GM12878 (cell line): ENCODE results near the gene HCN3. TPM values are rescaled to one million over a fixed set of nuclear protein-coding genes. Genes with fewer than 3 reads are reported as not detected.

Experiments used
- ATAC-seq: fragments of 200-7000 bp; cut with Tn5 transposase; 3 replicates; pipeline ENCODE4 v1.9.1; 2020; ENCODE audit warnings: mild to moderate bottlenecking, moderate library complexity
- BruUV-seq: library from RNA; stranded (reverse); fragments of 400-500 nt; replicated peaks from 2 replicates; lab custom pipeline; 2021; lab: Mats Ljungman, UMichigan
- CTCF ChIA-PET: fragments of 300-600 bp; sonication (Branson Sonifier 250); formaldehyde crosslinking; extraction: SDS; loops from one replicate; lab custom pipeline; 2021; ENCODE audit warnings: inconsistent platforms; lab: Yijun Ruan, JAX
- POLR2A ChIA-PET: fragments of 350-600 bp; formaldehyde crosslinking; extraction: SDS; loops from one replicate; lab custom pipeline; 2021; ENCODE audit warnings: inconsistent platforms; lab: Charles Lee
- RAD21 ChIA-PET: fragments of 300-600 bp; sonication (Branson Sonifier 250); formaldehyde crosslinking; loops from one replicate; lab custom pipeline; 2023; ENCODE audit warnings: antibody characterized with exemption; ENCODE audit not compliant: unreplicated experiment; lab: Charles Lee
- SMC1A ChIA-PET: fragments of 300-600 bp; sonication (Branson Sonifier 250); formaldehyde crosslinking; loops from one replicate; lab custom pipeline; 2023; ENCODE audit not compliant: unreplicated experiment, uncharacterized antibody; lab: Charles Lee
- DNase-seq: peaks from one replicate; pipeline ENCODE4 v3.0.0-alpha.2; 2011; ENCODE audit warnings: low read depth, low spot score
- FAIRE-seq: peaks from 3 replicates; lab custom pipeline; 2011; peaks lifted over from hg19 to GRCh38; lab: Jason Lieb, UNC
- H2AFZ ChIP-seq: 2 replicates; pipeline ENCODE4 v1.6.0; 2011; ENCODE audit warnings: low read depth, low read length, control low read depth; ENCODE audit not compliant: control insufficient read depth
- H3K27ac ChIP-seq: 2 replicates; pipeline ENCODE4 v1.5.1; 2011; ENCODE audit warnings: control low read depth; ENCODE audit not compliant: control insufficient read depth, insufficient read depth
- H3K27me3 ChIP-seq, 2 experiments: replicated peaks in 1 of 2; 2 replicates each; pipeline versions ENCODE4 v1.6.0 to v1.6.1; 2011; ENCODE audit warnings: low read length in 1 of 2; ENCODE audit not compliant: control insufficient read depth in 2 of 2, insufficient read depth in 2 of 2
- H3K36me3 ChIP-seq, 2 experiments: 2 replicates each; pipeline ENCODE4 v1.5.1; 2011; ENCODE audit warnings: low read length in 1 of 2; ENCODE audit not compliant: control insufficient read depth in 2 of 2, insufficient read depth in 2 of 2
- H3K4me1 ChIP-seq: 2 replicates; pipeline ENCODE4 v1.6.1; 2011; ENCODE audit warnings: mild to moderate bottlenecking, low read length, moderate library complexity, mixed read lengths; ENCODE audit not compliant: control insufficient read depth, insufficient read depth
- H3K4me2 ChIP-seq: 2 replicates; pipeline ENCODE4 v1.6.0; 2011; ENCODE audit warnings: control low read depth; ENCODE audit not compliant: control insufficient read depth, insufficient read depth
- H3K4me3 ChIP-seq: fragments of 200-600 bp; sonication (generic); 2 replicates; pipeline ENCODE4 v1.5.1; 2016
- H3K79me2 ChIP-seq: 2 replicates; pipeline ENCODE4 v1.6.0; 2011; ENCODE audit warnings: low read length; ENCODE audit not compliant: control insufficient read depth, insufficient read depth
- H3K9ac ChIP-seq: 2 replicates; pipeline ENCODE4 v1.8.0; 2011; ENCODE audit warnings: low read length, control low read depth, mixed read lengths; ENCODE audit not compliant: control insufficient read depth, insufficient read depth
- H3K9me3 ChIP-seq: replicated peaks from 3 replicates; pipeline ENCODE4 v1.5.1; 2011; ENCODE audit warnings: mild to moderate bottlenecking, low read length; ENCODE audit not compliant: control insufficient read depth, insufficient read depth
- H4K20me1 ChIP-seq: 2 replicates; pipeline ENCODE4 v1.6.0; 2011; ENCODE audit not compliant: control insufficient read depth, insufficient read depth
- BACH1 ChIP-seq: fragments of 450-650 bp; IDR thresholded peaks from 2 replicates; pipeline ENCODE4 v1.6.1; 2017; ENCODE audit warnings: mild to moderate bottlenecking, borderline replicate concordance
- ESRRA ChIP-seq: IDR thresholded peaks from 2 replicates; pipeline ENCODE4 v1.6.1; 2012; ENCODE audit warnings: mild to moderate bottlenecking, low read length, improper control_type of control experiment
- GABPA ChIP-seq: IDR thresholded peaks from 2 replicates; pipeline ENCODE4 v1.6.1; 2014; ENCODE audit warnings: antibody characterized with exemption, low read depth, mild to moderate bottlenecking, inconsistent platforms
- LARP7 ChIP-seq: fragments of 450-650 bp; IDR thresholded peaks from 2 replicates; pipeline ENCODE4 v1.6.1; 2017; ENCODE audit warnings: mild to moderate bottlenecking
- MTA2 ChIP-seq: fragments of 450-650 bp; IDR thresholded peaks from 2 replicates; pipeline ENCODE4 v1.6.1; 2016; ENCODE audit warnings: low read depth, mild to moderate bottlenecking, moderate library complexity
- MTA3 ChIP-seq: IDR thresholded peaks from 2 replicates; pipeline ENCODE4 v1.6.1; 2012; ENCODE audit warnings: low read length, inconsistent platforms, borderline replicate concordance
- NR2C1 ChIP-seq: fragments of 450-650 bp; IDR thresholded peaks from 2 replicates; pipeline ENCODE4 v1.6.1; 2017; ENCODE audit warnings: antibody characterized with exemption, mild to moderate bottlenecking, moderate library complexity
- POLR2AphosphoS5 ChIP-seq: IDR thresholded peaks from 2 replicates; pipeline ENCODE4 v1.6.1; 2011; ENCODE audit warnings: mild to moderate bottlenecking, low read length, inconsistent platforms
- SREBF1 ChIP-seq: IDR thresholded peaks from 2 replicates; pipeline ENCODE4 v1.6.1; 2012; ENCODE audit warnings: mild to moderate bottlenecking, low read length
- TARDBP ChIP-seq: IDR thresholded peaks from 2 replicates; pipeline ENCODE4 v1.6.1; 2016; ENCODE audit warnings: borderline replicate concordance
- WGBS: methylation state at CpG from one replicate; pipeline ENCODE4 v1.1.6; 2016; ENCODE audit warnings: low lambda C conversion rate; ENCODE audit not compliant: insufficient replicate concordance, insufficient coverage; ENCODE audit errors: missing lambda C conversion rate; 5-methylcytosine and 5-hydroxymethylcytosine counted together
- in situ Hi-C: fragments of 300-500 bp; cut with MboI; formaldehyde crosslinking; loops from 9 replicates; pipeline ENCODE4 v1.14.3; 2018; ENCODE audit warnings: mixed read lengths
- intact Hi-C: fragments of 100-400 bp; cut with micrococcal nuclease; formaldehyde crosslinking; loops from one replicate; pipeline ENCODE4 v1.14.2; 2022; ENCODE audit not compliant: unreplicated experiment
- polyA plus RNA-seq, 11 experiments: library from polyadenylated mRNA; depleted of rRNA in 4 of 11; unstranded in 6 of 11; stranded (reverse) in 5 of 11; fragments of >200 nt; fragmentation: Nextera tagmentation in 4 of 11; fragmentation: Illumina TruSeq in 1 of 11; extraction: Ambion mirVana in 4 of 11; extraction: Trizol in 1 of 11; gene quantifications; 1 replicate in 1 of 11; 2 replicates in 10 of 11; pipeline versions ENCODE4 v1.2.1 to v1.2.3, GENCODE V29; 2011 to 2016; ENCODE audit warnings: inconsistent platforms in 2 of 11, missing spikeins in 2 of 11, low read depth in 1 of 11
- total RNA-seq, 4 experiments: library from RNA; depleted of rRNA in 3 of 4; stranded (reverse); fragments of >200 nt in 3 of 4; fragmentation: Illumina TruSeq in 1 of 4; extraction: Trizol in 1 of 4; gene quantifications; 2 replicates each; pipeline versions ENCODE4 v1.2.1 to v1.2.3, GENCODE V29; 2013 to 2021
- TF ChIP-seq, protein P1 (sequence below): fragments of 450-650 bp; conservative IDR thresholded peaks from 2 replicates; pipeline ENCODE4 v1.6.1; 2017; ENCODE audit warnings: mild to moderate bottlenecking, moderate library complexity
- TF ChIP-seq, protein P2 (sequence below): fragments of 450-650 bp; IDR thresholded peaks from 2 replicates; pipeline ENCODE4 v1.6.1; 2016; ENCODE audit warnings: mild to moderate bottlenecking

The HCN3 gene
- total and polyA plus RNA-seq, 10 of the 15 experiments (the other 5 are each of a cell fraction or from before 2014, with no cell fraction given), result 0.08 to 4.1 (median 1.8) TPM

DNA sequence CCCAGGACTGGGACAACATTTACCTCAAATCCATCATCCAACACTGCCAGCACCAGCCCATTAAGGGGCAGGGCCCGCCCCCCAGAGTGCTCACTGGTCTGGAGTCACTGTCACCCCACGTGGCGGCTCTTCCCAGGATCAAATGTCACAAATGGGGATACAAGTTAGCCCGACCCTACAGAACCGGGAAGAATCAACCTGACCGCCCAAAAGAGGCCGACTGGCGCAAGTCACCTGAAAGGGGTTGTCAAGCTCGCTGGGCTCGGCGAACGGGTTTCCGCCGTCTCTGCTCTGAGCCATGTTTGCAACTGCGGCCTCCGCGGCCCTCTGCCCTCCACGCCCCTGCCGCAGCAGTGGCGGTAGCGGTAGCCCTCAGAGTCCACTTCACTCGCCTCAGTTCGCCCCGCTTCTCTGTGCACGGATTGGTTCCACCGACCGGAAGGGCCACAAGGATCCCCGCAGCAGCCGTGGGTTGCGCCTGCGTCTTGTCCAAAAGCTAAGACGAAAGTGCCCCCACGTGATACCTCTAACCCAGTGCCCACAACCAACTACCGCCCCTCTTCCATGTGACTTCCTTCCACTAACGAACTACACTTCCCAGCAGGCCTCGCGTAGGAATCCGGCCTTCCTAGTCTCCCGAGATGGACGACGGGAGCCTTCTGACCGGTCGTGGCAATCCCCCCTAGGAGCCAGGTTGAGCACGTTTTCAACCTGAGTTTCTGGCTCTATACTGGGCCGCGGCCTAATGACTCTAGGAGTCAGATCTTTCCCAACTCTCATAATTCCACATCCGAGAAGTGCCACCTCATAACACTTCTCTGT lies 15.2 kb upstream of the HCN3 start, which contains the start of gene SCAMP3 (continued):
- TF ChIP-seq SREBF1 (peak; percentile 75), GABPA (peak; percentile 85), BACH1 (peak; percentile 82)
- TF ChIP-seq, protein P1, sequence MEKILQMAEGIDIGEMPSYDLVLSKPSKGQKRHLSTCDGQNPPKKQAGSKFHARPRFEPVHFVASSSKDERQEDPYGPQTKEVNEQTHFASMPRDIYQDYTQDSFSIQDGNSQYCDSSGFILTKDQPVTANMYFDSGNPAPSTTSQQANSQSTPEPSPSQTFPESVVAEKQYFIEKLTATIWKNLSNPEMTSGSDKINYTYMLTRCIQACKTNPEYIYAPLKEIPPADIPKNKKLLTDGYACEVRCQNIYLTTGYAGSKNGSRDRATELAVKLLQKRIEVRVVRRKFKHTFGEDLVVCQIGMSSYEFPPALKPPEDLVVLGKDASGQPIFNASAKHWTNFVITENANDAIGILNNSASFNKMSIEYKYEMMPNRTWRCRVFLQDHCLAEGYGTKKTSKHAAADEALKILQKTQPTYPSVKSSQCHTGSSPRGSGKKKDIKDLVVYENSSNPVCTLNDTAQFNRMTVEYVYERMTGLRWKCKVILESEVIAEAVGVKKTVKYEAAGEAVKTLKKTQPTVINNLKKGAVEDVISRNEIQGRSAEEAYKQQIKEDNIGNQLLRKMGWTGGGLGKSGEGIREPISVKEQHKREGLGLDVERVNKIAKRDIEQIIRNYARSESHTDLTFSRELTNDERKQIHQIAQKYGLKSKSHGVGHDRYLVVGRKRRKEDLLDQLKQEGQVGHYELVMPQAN, result peak; percentile 90

DNA sequence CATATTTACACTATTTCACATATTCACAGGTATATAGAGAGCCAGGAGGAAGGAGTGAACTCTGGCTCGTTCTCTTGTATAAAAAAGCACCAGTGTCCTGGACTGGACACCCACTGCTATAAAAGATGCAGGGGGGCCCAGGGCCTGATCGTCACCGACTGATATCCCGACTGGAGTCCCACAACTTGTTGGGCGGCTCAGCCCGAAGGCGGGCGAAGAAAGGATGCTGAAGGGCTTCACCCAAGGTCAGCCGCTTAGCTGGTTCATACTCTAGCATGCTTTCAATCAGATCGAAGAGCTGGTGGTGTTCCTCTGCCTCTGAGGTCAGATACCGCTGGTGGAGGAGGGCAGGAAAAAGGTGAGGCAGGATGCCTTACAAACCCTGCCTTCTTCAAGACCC lies 14.2 kb upstream of the HCN3 start:
- BruUV-seq, result no TSS peak
- no peaks in the 10 kb centered on the region for H3K9me3 ChIP-seq
- peaks cover 7% of the 10 kb centered on the region for H3K4me1 ChIP-seq
- in situ Hi-C loops, result no loop called here
- no peak overlapping the region for H2AFZ ChIP-seq
- 94% methylated on average over 11 of the region's 11 CpGs for WGBS
- RAD21 ChIA-PET, result no interaction called here
- no peak for ATAC-seq
- no peak overlapping the region for H3K4me3 ChIP-seq
- H3K36me3 ChIP-seq, result peaks cover 18 to 24% of the 10 kb centered on the region in 2 experiments; a peak in 3 of 4 replicates
- TF ChIP-seq MTA3 (no peak), ESRRA (no peak), NR2C1 (no peak), MTA2 (no peak), LARP7 (no peak), TARDBP (no peak), POLR2AphosphoS5 (no peak)
- TF ChIP-seq, protein P2, sequence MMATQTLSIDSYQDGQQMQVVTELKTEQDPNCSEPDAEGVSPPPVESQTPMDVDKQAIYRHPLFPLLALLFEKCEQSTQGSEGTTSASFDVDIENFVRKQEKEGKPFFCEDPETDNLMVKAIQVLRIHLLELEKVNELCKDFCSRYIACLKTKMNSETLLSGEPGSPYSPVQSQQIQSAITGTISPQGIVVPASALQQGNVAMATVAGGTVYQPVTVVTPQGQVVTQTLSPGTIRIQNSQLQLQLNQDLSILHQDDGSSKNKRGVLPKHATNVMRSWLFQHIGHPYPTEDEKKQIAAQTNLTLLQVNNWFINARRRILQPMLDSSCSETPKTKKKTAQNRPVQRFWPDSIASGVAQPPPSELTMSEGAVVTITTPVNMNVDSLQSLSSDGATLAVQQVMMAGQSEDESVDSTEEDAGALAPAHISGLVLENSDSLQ, result no peak
- TF ChIP-seq, all 136 proteins: peak for 0
- DNase-seq, result no peak
- POLR2A ChIA-PET, result interaction anchor here (0.7 to 1.6 kb wide), 4 partner anchors 9 to 53 kb away, joined by 3 to 5 read pairs (median 4); partner anchors contain the start of gene CLK2
- no peak for FAIRE-seq
- CTCF ChIA-PET, result interaction anchor here (1.2 to 5.7 kb wide), 2 partner anchors 9 to 12 kb away, joined by 3 to 51 read pairs; no protein-coding TSS in a partner anchor
- Histone ChIP-seq H3K27me3 (no peaks in the 10 kb centered on the region), H3K4me2 (no peak overlapping the region), H3K79me2 (peaks cover 20% of the 10 kb centered on the region), H3K27ac (no peak overlapping the region; the same call in 1 of the 2 replicates), H4K20me1 (no peaks in the 10 kb centered on the region), H3K9ac (no peak overlapping the region)
- SMC1A ChIA-PET, result interaction anchor here (1.3 kb wide), 1 partner anchor 9 kb away, joined by 11 read pairs; the partner anchor contains the start of gene CLK2
- intact Hi-C loops, result no loop called here
